ENCODE measurements around the gene BAHCC1.

BAHCC1 gene

GRCh38 chr17:81388091-81388611 lies 7.1 kb upstream of the BAHCC1 start:
- peaks cover 23% of the 10 kb centered on the region; the same call in 1 of the 2 replicates for H3K4me1 ChIP-seq (ENCODE audit: insufficient read depth, low read length)

GRCh38 chr17:81388612-81389367 lies 6.5 kb upstream of the BAHCC1 start:
- Histone ChIP-seq H3K9me3 (ENCODE audit: control insufficient read depth, insufficient read depth, low read length) (no peaks in the 10 kb centered on the region), H3K4me1 (ENCODE audit: insufficient read depth, low read length) (peaks cover 23% of the 10 kb centered on the region; the same call in 1 of the 2 replicates), H3K36me3 (ENCODE audit: insufficient read depth, low read length) (no peaks in the 10 kb centered on the region), H3K9ac (ENCODE audit: low read depth, low read length) (no peak overlapping the region)

More at GRCh38 chr17:81388091-81388611, 7.1 kb upstream of the BAHCC1 start:
- Histone ChIP-seq H3K36me3 (ENCODE audit: insufficient read depth, low read length) (no peaks in the 10 kb centered on the region), H3K9me3 (ENCODE audit: control insufficient read depth, insufficient read depth, low read length) (no peaks in the 10 kb centered on the region), H3K9ac (ENCODE audit: low read depth, low read length) (0 out of 2 replicates have a peak overlapping the region, but pooled peaks have one; percentile 73)

- H3K4me1 ChIP-seq (ENCODE audit: insufficient read depth, low read length) = peaks cover 27% of the 10 kb centered on the region
- H3K9ac ChIP-seq (ENCODE audit: low read depth, low read length) = no peak overlapping the region
- H3K9me3 ChIP-seq (ENCODE audit: control insufficient read depth, insufficient read depth, low read length) = no peaks in the 10 kb centered on the region
- H3K36me3 ChIP-seq (ENCODE audit: insufficient read depth, low read length) = no peaks in the 10 kb centered on the region
Observed at GRCh38 chr17:81389585-81389984, 5.7 kb upstream of the BAHCC1 start.

- Histone ChIP-seq H3K9ac (ENCODE audit: low read depth, low read length) (no peak overlapping the region), H3K4me1 (ENCODE audit: insufficient read depth, low read length) (peaks cover 28% of the 10 kb centered on the region), H3K36me3 (ENCODE audit: insufficient read depth, low read length) (no peaks in the 10 kb centered on the region), H3K9me3 (ENCODE audit: control insufficient read depth, insufficient read depth, low read length) (no peaks in the 10 kb centered on the region)
Observed at GRCh38 chr17:81390029-81390872, 5.0 kb upstream of the BAHCC1 start.

GRCh38 chr17:81390873-81391255 lies 4.4 kb upstream of the BAHCC1 start:
- no peak overlapping the region for H3K9ac ChIP-seq (ENCODE audit: low read depth, low read length)
- no peaks in the 10 kb centered on the region for H3K9me3 ChIP-seq (ENCODE audit: control insufficient read depth, insufficient read depth, low read length)
- H3K4me1 ChIP-seq (ENCODE audit: insufficient read depth, low read length) = peaks cover 28% of the 10 kb centered on the region
- H3K36me3 ChIP-seq (ENCODE audit: insufficient read depth, low read length) = no peaks in the 10 kb centered on the region

GRCh38 chr17:81391293-81391935 lies 3.8 kb upstream of the BAHCC1 start:
- H3K36me3 ChIP-seq (ENCODE audit: insufficient read depth, low read length) = no peaks in the 10 kb centered on the region
- H3K9me3 ChIP-seq (ENCODE audit: control insufficient read depth, insufficient read depth, low read length) = no peaks in the 10 kb centered on the region
- no peak overlapping the region for H3K9ac ChIP-seq (ENCODE audit: low read depth, low read length)
- H3K4me1 ChIP-seq (ENCODE audit: insufficient read depth, low read length) = peaks cover 28% of the 10 kb centered on the region

GRCh38 chr17:81391936-81392908 lies 3.0 kb upstream of the BAHCC1 start:
- Histone ChIP-seq H3K9me3 (ENCODE audit: control insufficient read depth, insufficient read depth, low read length) (no peaks in the 10 kb centered on the region), H3K4me1 (ENCODE audit: insufficient read depth, low read length) (peaks cover 28% of the 10 kb centered on the region), H3K36me3 (ENCODE audit: insufficient read depth, low read length) (no peaks in the 10 kb centered on the region), H3K9ac (ENCODE audit: low read depth, low read length) (peak overlapping the region; percentile 68; the same call in 1 of the 2 replicates)

- Histone ChIP-seq H3K9me3 (ENCODE audit: control insufficient read depth, insufficient read depth, low read length) (no peaks in the 10 kb centered on the region), H3K9ac (ENCODE audit: low read depth, low read length) (peak overlapping the region; percentile 68; the same call in 1 of the 2 replicates), H3K4me1 (ENCODE audit: insufficient read depth, low read length) (peaks cover 30% of the 10 kb centered on the region), H3K36me3 (ENCODE audit: insufficient read depth, low read length) (no peaks in the 10 kb centered on the region)
Observed at GRCh38 chr17:81392909-81393654, 2.2 kb upstream of the BAHCC1 start.

- H3K9me3 ChIP-seq (ENCODE audit: control insufficient read depth, insufficient read depth, low read length) = no peaks in the 10 kb centered on the region
- H3K9ac ChIP-seq (ENCODE audit: low read depth, low read length) = peak overlapping the region; percentile 68; the same call in 1 of the 2 replicates
- H3K4me1 ChIP-seq (ENCODE audit: insufficient read depth, low read length) = peaks cover 26% of the 10 kb centered on the region
- H3K36me3 ChIP-seq (ENCODE audit: insufficient read depth, low read length) = no peaks in the 10 kb centered on the region
Observed at GRCh38 chr17:81393684-81394376, 1.4 kb upstream of the BAHCC1 start.

GRCh38 chr17:81394377-81394920 lies 808 bp upstream of the BAHCC1 start:
- H3K4me1 ChIP-seq (ENCODE audit: insufficient read depth, low read length) = peaks cover 22% of the 10 kb centered on the region

GRCh38 chr17:81395600-81396277 lies 482 bp downstream of the BAHCC1 start:
- H3K9ac ChIP-seq (ENCODE audit: low read depth, low read length) = peak overlapping the region; percentile 70
- peaks cover 11% of the 10 kb centered on the region for H3K4me1 ChIP-seq (ENCODE audit: insufficient read depth, low read length)
- H3K9me3 ChIP-seq (ENCODE audit: control insufficient read depth, insufficient read depth, low read length) = no peaks in the 10 kb centered on the region
- no peaks in the 10 kb centered on the region for H3K36me3 ChIP-seq (ENCODE audit: insufficient read depth, low read length)

More at GRCh38 chr17:81394377-81394920, 808 bp upstream of the BAHCC1 start:
- Histone ChIP-seq H3K36me3 (ENCODE audit: insufficient read depth, low read length) (no peaks in the 10 kb centered on the region), H3K9me3 (ENCODE audit: control insufficient read depth, insufficient read depth, low read length) (no peaks in the 10 kb centered on the region), H3K9ac (ENCODE audit: low read depth, low read length) (peak overlapping the region; percentile 30; the same call in 1 of the 2 replicates)

GRCh38 chr17:81396278-81396721 lies 1.0 kb downstream of the BAHCC1 start:
- Histone ChIP-seq H3K4me1 (ENCODE audit: insufficient read depth, low read length) (peaks cover 11% of the 10 kb centered on the region), H3K9me3 (ENCODE audit: control insufficient read depth, insufficient read depth, low read length) (no peaks in the 10 kb centered on the region), H3K36me3 (ENCODE audit: insufficient read depth, low read length) (no peaks in the 10 kb centered on the region), H3K9ac (ENCODE audit: low read depth, low read length) (peak overlapping the region; percentile 70)

All from ES-I3 (cell line).